Neural cell (in vitro differentiated cells): Measurements from ENCODE around the gene CDHR2. TPM values are rescaled to one million over a fixed set of nuclear protein-coding genes. Genes with fewer than 3 reads are reported as not detected.
A peak's percentile ranks its signal among the peaks of the same experiment; 100 is the strongest.

ENCODE experiments used
- H2AFZ ChIP-seq: fragments of 200-600, 300-800 bp; sonication (generic), shearing (Covaris generic); 2 replicates; pipeline ENCODE4 v1.6.0; 2014; ENCODE audit warnings: low read depth, mild to moderate bottlenecking, antibody characterized with exemption, low read length, moderate library complexity
- H3F3A ChIP-seq: fragments of 200-600 bp; shearing (Covaris generic); 2 replicates; pipeline ENCODE4 v1.6.1; 2016; ENCODE audit warnings: mild to moderate bottlenecking, moderate library complexity, mixed read lengths, antibody characterized with exemption, low read length; ENCODE audit not compliant: insufficient read depth, poor library complexity, severe bottlenecking
- H3K27ac ChIP-seq: fragments of 200-600, 300-800 bp; sonication (generic), shearing (Covaris generic); 2 replicates; pipeline ENCODE4 v1.5.1; 2014; ENCODE audit warnings: mild to moderate bottlenecking, low read length, moderate library complexity
- H3K27me3 ChIP-seq: fragments of 300-800, 200-600 bp; sonication (generic), shearing (Covaris generic); 2 replicates; pipeline ENCODE4 v1.6.0; 2014; ENCODE audit warnings: mild to moderate bottlenecking, low read depth, low read length, moderate library complexity; ENCODE audit not compliant: insufficient read depth
- H3K36me3 ChIP-seq: fragments of 300-800, 200-600 bp; sonication (generic), shearing (Covaris generic); 2 replicates; pipeline ENCODE4 v1.5.1; 2014; ENCODE audit warnings: mild to moderate bottlenecking, antibody characterized with exemption, low read length, moderate library complexity; ENCODE audit not compliant: insufficient read depth
- H3K4me2 ChIP-seq: fragments of 300-800, 200-600 bp; sonication (generic), shearing (Covaris generic); 2 replicates; pipeline ENCODE4 v1.6.0; 2014; ENCODE audit warnings: mild to moderate bottlenecking, low read length
- H3K4me3 ChIP-seq: fragments of 300-800, 200-600 bp; sonication (generic), shearing (Covaris generic); 2 replicates; pipeline ENCODE4 v1.5.1; 2014; ENCODE audit warnings: mild to moderate bottlenecking, low read length, moderate library complexity
- H3K79me2 ChIP-seq: fragments of 200-600 bp; shearing (Covaris generic); replicated peaks from 2 replicates; pipeline ENCODE4 v1.6.0; 2014; ENCODE audit warnings: mild to moderate bottlenecking, low read length, moderate library complexity; ENCODE audit not compliant: insufficient read depth
- H3K9ac ChIP-seq: fragments of 300-800, 200-600 bp; sonication (generic), shearing (Covaris generic); 2 replicates; pipeline ENCODE4 v1.6.1; 2016; ENCODE audit warnings: mild to moderate bottlenecking, low read length, mixed read lengths
- H3K9me2 ChIP-seq: fragments of 200-600 bp; shearing (Covaris generic); 2 replicates; pipeline ENCODE4 v1.6.1; 2016; ENCODE audit warnings: mild to moderate bottlenecking, low read length, mixed read lengths; ENCODE audit not compliant: insufficient read depth
- H3K9me3 ChIP-seq: fragments of 200-600, 300-800 bp; sonication (generic), shearing (Covaris generic); 2 replicates; pipeline ENCODE4 v1.6.1; 2016; ENCODE audit warnings: mild to moderate bottlenecking, mixed run types, low read length, moderate library complexity, mixed read lengths
- H4K20me1 ChIP-seq: fragments of 200-600 bp; shearing (Covaris generic); 2 replicates; pipeline ENCODE4 v1.6.1; 2016; ENCODE audit warnings: mild to moderate bottlenecking, mixed run types; ENCODE audit not compliant: insufficient read depth
- EP300 ChIP-seq: fragments of 450-650 bp; conservative IDR thresholded peaks from 2 replicates; pipeline ENCODE4 v1.6.1; 2014; ENCODE audit warnings: antibody characterized with exemption, mild to moderate bottlenecking, moderate library complexity; ENCODE audit not compliant: poor library complexity, severe bottlenecking
- EZH2 ChIP-seq: fragments of 200-600, 300-800 bp; shearing (Covaris generic), sonication (generic); IDR thresholded peaks from 2 replicates; pipeline ENCODE4 v1.6.1; 2014; ENCODE audit warnings: antibody characterized with exemption, low read length, borderline replicate concordance, mild to moderate bottlenecking; ENCODE audit not compliant: insufficient read depth, poor library complexity, severe bottlenecking
- MXI1 ChIP-seq: fragments of 450-650 bp; conservative IDR thresholded peaks from 2 replicates; pipeline ENCODE4 v1.6.1; 2014; ENCODE audit warnings: antibody characterized with exemption, mild to moderate bottlenecking; ENCODE audit not compliant: poor library complexity, severe bottlenecking
- POLR2AphosphoS5 ChIP-seq: IDR thresholded peaks from 2 replicates; pipeline ENCODE4 v1.6.1; 2012
- RAD21 ChIP-seq: fragments of 450-650 bp; conservative IDR thresholded peaks from 2 replicates; pipeline ENCODE4 v1.6.1; 2014; ENCODE audit warnings: antibody characterized with exemption, mild to moderate bottlenecking, moderate library complexity
- REST ChIP-seq: IDR thresholded peaks from 2 replicates; pipeline ENCODE4 v1.6.1; 2012; ENCODE audit warnings: borderline replicate concordance
- SMC3 ChIP-seq: fragments of 450-650 bp; conservative IDR thresholded peaks from 2 replicates; pipeline ENCODE4 v1.6.1; 2014; ENCODE audit warnings: antibody characterized with exemption, mild to moderate bottlenecking, moderate library complexity; ENCODE audit not compliant: poor library complexity
- TAF1 ChIP-seq: IDR thresholded peaks from 2 replicates; pipeline ENCODE4 v1.6.1; 2012; ENCODE audit warnings: low read depth
- polyA plus RNA-seq: library from polyadenylated mRNA; depleted of rRNA; stranded (reverse); fragments of >200 nt; gene quantifications from 2 replicates; pipeline ENCODE4 v1.2.3, GENCODE V29; 2014
- TF ChIP-seq, protein P1 (sequence below): fragments of 450-650 bp; IDR thresholded peaks from 2 replicates; pipeline ENCODE4 v1.5.1; 2014; ENCODE audit warnings: antibody characterized with exemption, mild to moderate bottlenecking, moderate library complexity; ENCODE audit not compliant: poor library complexity, severe bottlenecking

Gene CDHR2
- polyA plus RNA-seq, 1 donor from 2014 or later = 1.0 TPM

GRCh38 chr5:176537554-176538229 is 11.4 kb upstream of the CDHR2 start:
- Histone ChIP-seq H3K9me2 (no peaks in the 10 kb centered on the region), H3K36me3 (no peaks in the 10 kb centered on the region), H4K20me1 (peaks cover 17% of the 10 kb centered on the region), H3K9me3 (no peaks in the 10 kb centered on the region), H3F3A (no peaks in the 10 kb centered on the region), H3K79me2 (peaks cover 43% of the 10 kb centered on the region), H3K9ac (peak overlapping the region; percentile 96), H3K4me3 (peak overlapping the region; percentile 99), H3K4me2 (peak overlapping the region; percentile 38), H2AFZ (peak overlapping the region; percentile 77), H3K27ac (peak overlapping the region; percentile 99), H3K27me3 (no peaks in the 10 kb centered on the region)
- TF ChIP-seq REST = no peak
- TF ChIP-seq RAD21 = peak; percentile 10
- peak; percentile 41 for TF ChIP-seq MXI1
- TF ChIP-seq SMC3 = no peak
- TF ChIP-seq TAF1 = no peak
- TF ChIP-seq EP300 = peak; percentile 17
- TF ChIP-seq, protein P1, sequence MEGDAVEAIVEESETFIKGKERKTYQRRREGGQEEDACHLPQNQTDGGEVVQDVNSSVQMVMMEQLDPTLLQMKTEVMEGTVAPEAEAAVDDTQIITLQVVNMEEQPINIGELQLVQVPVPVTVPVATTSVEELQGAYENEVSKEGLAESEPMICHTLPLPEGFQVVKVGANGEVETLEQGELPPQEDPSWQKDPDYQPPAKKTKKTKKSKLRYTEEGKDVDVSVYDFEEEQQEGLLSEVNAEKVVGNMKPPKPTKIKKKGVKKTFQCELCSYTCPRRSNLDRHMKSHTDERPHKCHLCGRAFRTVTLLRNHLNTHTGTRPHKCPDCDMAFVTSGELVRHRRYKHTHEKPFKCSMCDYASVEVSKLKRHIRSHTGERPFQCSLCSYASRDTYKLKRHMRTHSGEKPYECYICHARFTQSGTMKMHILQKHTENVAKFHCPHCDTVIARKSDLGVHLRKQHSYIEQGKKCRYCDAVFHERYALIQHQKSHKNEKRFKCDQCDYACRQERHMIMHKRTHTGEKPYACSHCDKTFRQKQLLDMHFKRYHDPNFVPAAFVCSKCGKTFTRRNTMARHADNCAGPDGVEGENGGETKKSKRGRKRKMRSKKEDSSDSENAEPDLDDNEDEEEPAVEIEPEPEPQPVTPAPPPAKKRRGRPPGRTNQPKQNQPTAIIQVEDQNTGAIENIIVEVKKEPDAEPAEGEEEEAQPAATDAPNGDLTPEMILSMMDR = no peak
- no peak for TF ChIP-seq EZH2
- peak; percentile 86 for TF ChIP-seq POLR2AphosphoS5

DNA sequence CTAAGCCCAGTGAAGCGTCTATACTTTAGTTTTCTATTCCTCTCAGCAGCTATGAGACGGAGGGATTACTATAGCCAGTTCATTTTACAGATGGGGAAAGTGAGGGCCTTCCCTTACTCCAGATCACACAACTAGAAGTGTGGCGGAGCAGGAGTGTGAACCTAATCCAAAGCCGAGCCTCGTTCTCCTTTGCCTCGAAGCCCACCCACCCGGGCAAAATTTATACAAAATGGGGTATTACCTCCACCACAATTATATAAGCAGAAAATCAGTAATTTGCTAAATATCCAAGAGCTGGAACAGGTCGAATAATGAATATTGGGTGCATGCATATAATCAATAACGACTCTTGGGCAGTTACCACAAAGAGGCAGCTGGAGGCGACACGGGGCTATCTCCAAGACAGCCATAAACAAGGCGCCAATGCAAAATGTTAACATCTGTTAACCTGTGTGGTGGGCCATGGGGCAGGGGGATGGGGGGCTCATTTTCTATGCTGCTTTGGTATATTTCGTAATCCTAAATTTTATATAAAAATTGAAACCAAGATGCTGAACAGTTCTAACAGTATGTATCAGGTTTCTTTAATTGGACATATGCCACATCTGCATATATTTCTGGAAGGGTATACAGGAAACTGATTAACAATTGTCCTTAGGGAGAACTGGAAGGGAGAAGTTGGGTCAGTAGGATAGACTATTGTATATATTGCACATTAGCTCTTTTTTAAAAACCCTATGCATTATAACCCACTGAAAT is 10.7 kb upstream of the CDHR2 start:
- Histone ChIP-seq H3K9me2 (no peaks in the 10 kb centered on the region), H2AFZ (peak overlapping the region; percentile 7), H3F3A (no peaks in the 10 kb centered on the region), H3K27me3 (no peaks in the 10 kb centered on the region), H4K20me1 (peaks cover 10% of the 10 kb centered on the region), H3K4me2 (peak overlapping the region; percentile 38), H3K9me3 (no peaks in the 10 kb centered on the region), H3K9ac (peak overlapping the region; percentile 47), H3K4me3 (peak overlapping the region; percentile 99), H3K36me3 (no peaks in the 10 kb centered on the region), H3K27ac (peak overlapping the region; percentile 99), H3K79me2 (peaks cover 36% of the 10 kb centered on the region)
- TF ChIP-seq RAD21 (no peak), MXI1 (no peak), EZH2 (no peak), REST (no peak), POLR2AphosphoS5 (no peak), SMC3 (no peak), TAF1 (no peak), EP300 (no peak)
- TF ChIP-seq, protein P1 = no peak
